Stimulated activated CD8-positive, alpha-beta memory T cell treated with anti-CD3 and anti-CD28 coated beads, Interleukin-15, amount 100 ng/mL, for 4 hours (primary cell): ENCODE results near the gene PDE4C.

ENCODE experiments used
- DNase-seq, 2 donors: peaks; one replicate each; pipeline ENCODE4 v3.0.0-alpha.2; 2020; ENCODE audit warnings: low read depth in 2 of 2

Gene PDE4C

DNA sequence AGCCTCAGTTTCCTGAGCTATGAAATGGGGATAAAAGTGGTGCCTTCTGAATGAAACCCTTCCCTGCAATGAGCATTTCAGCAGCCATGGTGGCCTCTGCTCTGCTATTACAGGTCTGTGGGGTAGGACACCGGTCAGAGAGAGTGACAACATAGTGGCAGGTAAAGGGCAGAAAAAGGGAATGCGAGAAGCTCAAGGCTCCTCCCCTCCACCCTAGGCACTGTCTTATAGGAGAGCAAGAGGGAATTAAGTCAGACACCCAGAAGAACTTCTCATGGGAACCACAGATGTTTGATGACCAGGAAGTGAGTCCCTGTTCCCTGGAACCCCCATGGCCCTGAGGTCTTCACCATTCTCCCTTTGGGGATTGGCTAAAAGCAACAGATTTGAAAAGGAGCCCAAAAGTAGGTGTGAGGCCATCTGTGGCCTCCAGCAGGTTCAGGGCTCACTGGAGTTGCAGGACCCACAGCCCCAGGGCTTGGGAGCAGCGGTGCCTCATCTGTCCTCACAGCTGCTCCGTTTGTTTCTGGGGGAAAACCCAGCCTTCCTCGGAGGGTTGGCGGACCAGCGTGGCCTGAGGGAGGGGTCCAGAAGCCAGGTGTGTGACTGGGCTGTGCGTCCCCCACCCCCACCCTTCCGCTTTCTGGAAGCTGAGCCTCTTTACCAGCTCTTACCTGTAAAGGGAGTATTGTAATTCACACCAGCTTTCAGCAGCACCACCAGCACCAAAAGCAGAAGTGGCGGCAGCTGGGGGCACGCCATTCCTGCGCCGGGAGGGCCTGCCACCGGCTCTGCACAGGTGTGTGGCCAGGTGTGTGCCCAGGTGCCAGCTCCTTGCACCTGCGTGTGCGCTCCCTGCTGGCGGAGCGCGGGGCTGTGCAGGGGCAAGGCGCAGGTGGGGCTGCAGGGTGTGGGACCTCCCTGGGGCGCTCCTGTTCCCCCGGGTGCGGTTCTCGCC is 28.6 kb upstream of the PDE4C start:
- no peak for DNase-seq

DNA sequence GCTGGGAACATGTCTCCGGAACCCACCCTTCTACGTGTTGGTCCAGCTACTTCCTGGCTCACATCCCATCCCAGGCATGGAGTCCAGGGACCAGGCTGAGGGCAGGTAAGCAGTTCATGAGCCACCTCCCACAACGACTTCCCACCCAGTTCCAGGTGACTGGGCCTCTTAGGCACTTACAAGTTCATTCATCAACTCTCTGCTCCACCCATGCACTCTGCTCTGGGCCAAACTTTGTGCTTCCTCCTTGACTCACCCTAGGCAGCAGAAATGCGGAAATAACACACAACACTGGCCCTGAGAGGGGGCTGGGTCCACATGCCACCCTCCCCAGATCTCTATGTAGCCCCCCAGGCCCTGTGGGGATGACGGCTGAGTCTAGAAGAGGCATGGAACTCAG is 27.5 kb upstream of the PDE4C start:
- DNase-seq, result no peak

DNA sequence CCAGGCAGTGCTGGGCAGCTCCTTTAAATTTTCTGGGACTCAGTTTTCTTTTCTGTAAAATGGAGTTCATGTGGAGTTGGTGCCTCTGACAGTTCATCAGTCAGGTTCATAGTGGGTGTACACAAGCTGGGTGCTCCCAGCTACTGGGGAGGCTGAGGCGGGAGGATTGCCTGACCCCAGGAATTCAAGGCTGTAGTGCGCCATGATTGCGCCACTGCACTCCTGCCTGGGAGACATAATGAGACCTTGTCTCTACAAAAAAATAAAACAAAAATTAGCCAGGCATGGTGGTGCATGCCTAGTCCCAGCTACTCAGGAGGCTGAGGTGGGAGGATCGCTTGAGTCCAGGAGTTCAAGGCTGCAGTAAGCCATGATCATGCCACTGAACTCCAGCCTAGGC is 26.9 kb upstream of the PDE4C start:
- DNase-seq, result no peak

DNA sequence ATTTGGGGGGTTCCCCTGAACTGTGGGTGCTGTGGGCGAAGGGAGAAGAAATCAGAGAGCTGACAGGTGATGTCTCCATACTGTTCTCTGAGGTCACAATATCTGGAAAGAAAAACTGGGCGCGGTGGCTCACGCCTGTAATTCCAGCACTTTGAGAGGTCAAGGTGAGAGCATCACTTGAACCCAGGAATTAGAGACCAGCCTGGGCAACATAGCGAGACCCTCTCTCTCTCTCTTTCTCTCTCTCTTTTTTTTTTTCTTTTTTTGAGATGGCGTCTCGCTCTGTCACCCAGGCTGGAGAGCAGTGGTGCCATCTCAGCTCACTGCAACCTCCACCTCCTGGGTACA is 26.1 kb upstream of the PDE4C start:
- no peak for DNase-seq

DNA sequence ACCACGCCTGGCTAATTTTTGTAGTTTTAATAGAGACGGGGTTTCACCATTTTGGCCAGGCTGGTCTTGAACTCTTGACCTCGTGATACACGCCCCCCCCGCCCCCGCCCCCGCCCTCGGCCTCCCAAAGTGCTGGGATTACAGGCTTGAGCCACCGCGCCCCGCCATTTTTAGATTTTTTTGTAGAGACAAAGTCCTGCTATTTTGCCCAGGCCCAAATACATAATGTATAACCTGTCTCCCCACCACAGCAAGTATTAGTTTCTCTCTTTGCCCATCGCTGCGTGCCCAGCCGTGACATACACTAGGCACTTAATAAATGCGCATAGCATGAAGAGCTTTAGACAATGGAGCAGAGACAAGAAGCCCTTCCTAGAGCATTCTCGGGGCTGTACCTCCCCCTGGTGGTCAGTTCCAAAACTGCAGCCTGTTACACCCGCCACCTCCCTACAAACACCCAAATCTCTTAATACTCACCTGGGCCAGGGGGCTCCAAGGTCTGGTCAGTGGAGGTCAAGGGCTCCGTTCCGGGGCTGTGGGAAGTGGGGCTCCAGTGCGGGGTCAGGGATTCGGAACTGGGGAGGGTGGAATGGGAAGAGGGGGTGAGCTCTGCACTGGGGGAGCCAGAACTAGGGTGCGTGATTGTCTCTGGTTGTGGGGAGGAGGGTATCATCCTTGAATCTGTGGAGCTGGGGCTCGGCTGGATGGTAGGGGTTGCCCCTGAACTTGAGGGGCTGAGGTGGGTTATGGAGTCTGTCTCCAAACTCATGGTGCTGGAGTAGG is 25.5 kb upstream of the PDE4C start:
- DNase-seq, result peak; percentile 50 to 58

DNA sequence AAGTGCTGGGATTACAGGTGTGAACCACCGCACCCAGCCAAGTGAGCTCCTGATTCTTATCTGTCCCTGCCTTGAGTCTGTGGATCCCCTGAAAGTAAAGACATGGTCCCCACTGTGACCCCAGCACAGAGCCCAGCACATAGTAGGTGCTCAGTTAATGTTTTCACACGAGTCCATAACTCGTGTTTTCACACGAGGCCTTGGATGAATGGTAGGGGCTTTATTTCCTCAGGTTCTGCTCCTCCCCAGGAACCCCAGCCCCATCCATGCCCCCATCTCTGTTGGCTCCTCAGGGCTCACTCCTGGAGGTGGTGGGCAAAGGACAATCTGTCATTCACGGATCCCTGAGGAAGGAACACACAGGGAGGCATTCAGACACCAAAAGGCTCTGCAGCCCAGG is 23.6 kb upstream of the PDE4C start:
- DNase-seq, result no peak

DNA sequence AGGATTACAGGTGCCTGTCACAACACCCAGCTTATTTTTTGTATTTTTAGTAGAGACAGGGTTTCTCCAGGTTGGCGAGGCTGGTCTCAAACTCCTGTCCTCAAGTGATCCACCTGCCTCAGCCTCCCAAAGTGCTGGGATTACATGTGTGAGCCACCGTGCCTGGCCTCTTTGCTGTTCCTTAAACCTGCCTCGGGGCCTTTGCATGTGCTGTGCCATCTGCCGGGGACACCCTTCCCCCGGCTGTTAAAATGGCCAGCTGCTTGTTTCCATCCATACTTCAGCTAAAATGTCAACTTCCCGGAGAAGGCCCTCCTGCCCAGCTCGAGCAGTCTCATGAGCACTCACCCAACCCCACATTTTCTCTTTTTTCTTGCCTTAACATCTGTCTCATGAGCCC is 19.1 kb upstream of the PDE4C start:
- DNase-seq, result no peak

DNA sequence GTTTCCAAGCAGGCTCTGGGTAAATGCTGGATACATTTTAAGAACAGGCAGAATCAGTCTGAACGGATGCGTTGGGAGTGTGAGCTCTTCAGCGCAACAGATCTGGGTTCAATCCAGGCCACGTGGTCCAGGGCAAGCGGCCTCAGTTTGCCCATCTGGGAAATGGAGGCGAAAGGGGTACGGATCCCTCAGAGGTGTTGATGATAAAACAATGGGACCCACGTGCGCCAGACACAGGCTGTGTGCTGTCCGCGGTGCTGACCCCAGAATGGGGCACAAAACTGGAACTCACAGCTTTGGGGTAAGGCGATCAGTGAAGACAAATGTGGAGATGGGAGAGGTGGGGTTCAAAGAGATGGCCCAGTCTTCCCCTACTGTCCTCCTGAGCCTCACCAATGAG is 13.1 kb upstream of the PDE4C start:
- DNase-seq, result no peak

DNA sequence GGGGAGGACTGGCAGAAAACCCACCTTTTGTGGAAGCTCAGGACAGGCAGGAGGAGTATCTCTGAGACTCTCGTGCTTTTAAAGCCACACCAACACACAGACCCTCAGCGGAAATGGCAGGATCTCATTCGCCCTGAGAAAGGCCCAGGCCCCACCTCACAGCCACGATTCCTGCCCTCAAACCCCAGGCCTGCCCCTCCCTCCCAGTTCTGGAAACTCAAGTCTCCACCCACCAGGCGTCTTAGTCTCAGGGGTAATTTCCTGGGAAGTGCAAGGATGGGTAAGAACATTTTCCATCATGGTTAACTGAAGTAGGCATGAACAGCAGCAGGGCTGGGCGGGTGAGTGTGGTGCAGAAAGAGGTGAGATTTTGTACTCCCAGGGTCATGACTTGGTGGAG is 8.0 kb upstream of the PDE4C start:
- DNase-seq, result no peak

DNA sequence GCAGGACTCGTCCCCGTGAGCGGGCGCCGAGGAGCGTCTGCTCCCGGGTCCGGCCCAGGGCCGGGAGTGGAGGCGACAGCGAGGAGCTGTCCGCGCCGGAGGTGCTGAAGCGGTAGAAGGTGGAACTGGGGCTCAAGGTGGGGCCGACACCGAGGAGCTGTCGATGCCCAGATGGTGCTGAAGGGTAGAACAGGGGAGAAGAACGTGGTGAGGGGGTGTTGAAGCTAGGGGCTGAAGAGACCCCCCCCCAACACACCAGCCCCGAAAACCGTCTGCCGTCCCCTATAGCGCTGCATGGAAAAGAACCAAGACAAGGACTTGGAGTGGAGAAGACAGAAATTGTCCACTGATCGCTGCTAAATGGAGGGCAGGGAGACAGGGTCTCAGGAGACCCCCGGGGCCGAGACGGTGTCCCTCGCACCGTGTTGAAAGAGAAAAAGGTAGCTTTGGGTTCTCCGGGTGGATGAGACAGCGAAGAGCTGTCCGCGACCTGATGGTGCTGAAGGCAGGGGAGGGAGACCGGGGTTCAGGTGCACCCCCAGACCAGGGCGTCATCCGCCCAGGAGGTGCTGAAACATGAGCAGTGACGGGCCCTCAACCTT is 7.1 kb upstream of the PDE4C start:
- DNase-seq, result no peak

DNA sequence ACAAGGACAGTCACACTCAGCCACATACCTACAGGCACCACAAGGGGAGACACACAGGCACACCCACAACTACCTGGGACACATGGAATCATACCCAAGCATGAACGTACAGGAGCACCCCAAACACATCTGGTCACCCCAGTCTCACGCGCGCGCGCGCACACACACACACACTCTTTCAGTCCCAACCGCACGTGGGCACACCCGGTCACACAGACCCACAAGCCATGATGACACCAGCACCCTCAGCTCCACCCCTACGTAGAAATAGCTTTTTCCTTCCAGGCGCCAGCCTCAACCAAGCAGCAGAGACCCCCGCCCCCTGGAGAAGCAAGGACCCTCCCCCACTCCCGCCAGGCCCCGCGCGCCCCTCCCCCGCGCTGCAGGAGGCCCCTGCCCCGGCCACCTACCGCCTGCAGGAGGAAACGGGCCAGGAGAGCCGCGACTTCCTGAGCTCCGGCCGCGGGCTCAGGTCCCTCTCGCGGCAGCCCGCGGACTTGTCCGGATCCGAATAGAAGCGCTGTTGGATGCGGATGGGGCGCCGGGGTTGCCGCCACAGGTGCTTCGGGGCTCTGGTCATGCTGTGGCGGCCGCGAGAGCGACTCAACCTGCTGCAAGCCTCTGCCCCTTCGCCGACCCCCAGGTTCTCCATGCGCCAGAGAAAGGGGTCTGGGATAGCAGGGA is 6.4 kb upstream of the PDE4C start:
- DNase-seq, result no peak

DNA sequence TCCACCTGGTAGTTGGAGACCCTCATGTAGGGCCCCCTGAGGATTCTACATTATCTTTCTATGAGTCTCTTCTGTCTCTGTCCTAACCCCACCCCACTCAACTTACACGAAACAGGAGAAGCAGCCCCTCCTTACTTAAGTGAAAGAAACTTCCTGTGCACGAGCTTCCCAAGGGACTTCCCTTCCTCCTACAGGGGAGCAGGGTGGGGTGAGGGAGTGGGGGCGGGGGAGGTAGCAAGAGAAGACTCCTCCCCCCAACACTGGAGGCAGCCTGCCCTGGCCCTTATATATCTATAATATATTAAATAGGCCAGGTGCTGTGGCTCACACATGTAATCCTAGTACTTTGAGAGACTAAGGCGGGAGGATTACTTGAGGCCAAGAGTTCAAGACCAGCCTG is 5.5 kb upstream of the PDE4C start:
- no peak for DNase-seq

DNA sequence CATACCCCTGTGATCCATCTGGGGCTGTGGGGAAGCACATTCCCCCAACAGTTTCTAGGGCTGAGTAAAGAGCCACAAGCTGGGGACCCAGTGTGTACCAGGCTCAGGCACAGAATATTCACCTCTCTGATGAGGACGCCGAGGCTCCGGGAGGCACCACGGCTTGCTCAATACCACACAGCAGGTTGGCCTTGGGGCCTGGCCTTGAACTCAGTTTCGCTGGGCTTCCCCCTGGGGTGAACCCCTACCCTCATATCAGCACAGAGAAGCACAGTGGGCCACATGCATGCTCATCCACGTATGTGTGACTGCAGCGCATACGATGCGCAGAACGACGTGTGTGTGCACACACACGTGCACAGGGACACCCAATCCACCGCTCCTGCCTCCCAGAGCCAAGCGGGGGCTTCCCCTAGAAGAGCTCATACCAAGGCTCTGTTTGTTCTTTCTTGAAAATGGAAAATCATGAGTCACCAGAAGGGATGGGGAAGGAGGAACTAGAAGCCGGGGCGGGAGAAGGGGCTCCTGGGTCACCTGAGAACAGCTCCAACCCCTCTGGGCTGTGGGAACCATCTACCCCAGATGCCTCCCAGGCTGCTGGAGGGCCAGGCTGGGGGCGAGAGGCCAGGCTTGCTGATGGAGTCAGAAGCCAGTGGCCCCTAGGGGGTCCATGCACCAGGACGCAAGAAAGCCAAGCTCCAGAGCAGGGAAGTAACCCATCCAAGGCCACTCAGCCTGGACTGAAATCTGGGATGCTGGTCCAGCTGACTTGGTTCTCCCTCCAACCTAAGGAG is 4.9 kb upstream of the PDE4C start:
- no peak for DNase-seq

DNA sequence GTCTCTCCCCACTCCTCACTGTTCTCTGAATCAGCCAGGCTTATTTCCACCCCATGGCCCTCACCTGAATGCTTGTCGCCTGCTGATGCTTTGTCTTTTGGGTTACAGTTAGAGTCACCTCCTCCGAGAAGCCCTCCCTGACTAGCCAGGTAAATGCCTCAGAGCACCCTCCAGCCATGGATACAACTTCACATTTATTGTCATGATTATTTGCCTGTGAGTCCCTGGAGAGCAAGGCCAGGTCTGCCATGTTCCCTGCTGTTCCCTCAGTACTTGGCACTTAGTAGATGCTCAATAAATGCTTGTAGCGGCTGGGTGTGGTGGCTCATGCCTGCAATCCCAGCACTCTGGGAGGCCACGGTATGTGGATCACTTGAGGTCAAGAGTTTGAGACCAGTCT is 3.7 kb upstream of the PDE4C start:
- DNase-seq, result no peak

DNA sequence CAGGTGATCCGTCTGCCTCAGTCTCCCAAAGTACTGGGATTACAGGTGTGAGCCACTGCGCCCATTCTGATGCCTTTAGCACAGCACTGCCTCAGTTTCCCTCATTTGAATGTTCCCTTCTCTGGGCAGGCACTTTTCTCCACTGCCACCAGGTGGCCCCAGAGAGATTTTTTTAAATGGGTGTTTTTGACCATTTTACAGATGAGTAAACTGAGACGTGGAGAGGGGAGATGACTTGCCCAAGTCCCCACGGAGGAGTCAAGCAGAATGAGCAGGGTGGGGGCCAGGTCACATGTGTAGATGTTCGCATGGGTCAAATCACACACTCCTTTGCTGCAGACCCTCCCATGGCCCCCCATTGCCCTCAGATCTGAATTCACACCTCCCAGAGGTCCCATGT is 3.2 kb upstream of the PDE4C start:
- no peak for DNase-seq

DNA sequence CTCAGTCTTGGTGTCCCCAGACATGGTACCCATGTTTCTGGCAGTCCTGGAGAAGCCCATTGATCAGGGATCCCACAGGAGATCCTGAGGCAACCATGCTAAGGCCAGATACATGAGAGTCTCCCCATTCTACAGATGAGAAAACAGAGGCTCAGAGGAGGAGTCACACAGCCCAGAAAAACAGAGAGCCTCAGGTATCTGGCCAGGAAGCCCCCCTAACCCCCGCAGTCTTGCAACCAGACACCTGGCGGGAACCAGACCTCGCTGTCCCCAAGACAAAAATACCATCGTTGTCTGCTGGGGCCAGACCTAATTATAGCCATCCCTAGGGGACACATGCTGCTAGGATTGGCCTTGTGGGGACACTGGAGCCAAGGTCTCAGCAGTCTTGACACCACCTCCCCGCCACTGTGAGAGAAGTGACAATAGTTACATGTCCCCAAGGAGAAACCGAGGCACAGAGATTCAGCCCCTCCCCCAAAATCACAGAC is 1.6 kb upstream of the PDE4C start:
- DNase-seq, result no peak

DNA sequence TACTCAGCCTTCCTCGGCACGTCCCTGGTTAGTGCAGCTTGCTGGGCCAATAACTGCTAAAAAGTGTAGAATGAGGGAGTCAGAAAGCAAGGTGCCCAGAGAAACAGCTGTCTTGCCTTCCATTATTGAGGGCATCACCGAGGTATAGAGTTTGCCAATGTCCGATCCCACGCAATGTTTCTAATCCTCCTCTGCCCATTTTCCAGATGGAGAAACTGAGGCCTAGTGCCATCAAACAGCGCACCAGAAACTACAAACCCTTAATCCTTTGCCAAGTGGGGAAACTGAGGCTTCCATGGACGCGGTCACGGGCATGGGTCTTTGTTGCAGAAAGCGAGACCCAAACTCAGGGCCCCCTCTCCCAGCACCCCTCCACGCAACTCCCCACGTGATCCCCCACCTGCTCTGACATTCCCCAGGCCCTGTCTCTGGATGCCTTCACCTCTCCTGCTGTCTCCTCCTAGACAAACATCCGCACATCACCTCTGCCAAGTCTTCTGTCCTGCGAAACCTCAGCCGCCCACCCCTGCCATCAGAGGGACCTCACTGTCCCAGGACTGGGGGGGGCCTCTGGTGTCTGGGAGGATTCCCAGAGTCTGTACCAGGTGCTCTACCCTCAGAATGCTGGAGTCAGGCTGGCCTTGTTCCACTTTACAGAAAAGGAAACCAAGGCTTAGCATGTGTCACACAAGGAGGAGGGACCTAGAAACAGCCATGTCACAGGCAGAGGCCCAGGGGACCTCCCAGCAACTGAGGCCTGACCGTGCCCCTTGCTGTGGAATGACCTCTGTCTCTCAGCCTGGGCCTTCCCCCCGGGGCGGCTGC is 930 bp upstream of the PDE4C start:
- DNase-seq, result no peak

DNA sequence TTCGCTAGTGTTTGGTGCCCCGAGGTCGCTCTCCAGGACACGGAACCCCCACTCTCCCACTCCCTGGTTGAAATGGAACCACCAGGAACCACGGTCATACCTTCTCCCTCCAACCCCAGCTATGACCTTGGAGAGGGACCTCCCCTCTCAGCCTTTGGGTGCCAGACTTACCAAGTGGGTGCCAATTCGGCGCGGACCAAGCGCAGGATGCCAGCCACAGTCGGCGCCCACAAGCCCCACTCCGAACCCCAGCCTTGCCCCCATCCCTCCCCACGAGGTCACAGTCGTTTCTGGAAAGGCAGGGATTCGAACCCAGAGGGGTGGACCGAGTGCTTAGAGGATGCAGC is 910 bp downstream of the PDE4C start:
- no peak for DNase-seq

DNA sequence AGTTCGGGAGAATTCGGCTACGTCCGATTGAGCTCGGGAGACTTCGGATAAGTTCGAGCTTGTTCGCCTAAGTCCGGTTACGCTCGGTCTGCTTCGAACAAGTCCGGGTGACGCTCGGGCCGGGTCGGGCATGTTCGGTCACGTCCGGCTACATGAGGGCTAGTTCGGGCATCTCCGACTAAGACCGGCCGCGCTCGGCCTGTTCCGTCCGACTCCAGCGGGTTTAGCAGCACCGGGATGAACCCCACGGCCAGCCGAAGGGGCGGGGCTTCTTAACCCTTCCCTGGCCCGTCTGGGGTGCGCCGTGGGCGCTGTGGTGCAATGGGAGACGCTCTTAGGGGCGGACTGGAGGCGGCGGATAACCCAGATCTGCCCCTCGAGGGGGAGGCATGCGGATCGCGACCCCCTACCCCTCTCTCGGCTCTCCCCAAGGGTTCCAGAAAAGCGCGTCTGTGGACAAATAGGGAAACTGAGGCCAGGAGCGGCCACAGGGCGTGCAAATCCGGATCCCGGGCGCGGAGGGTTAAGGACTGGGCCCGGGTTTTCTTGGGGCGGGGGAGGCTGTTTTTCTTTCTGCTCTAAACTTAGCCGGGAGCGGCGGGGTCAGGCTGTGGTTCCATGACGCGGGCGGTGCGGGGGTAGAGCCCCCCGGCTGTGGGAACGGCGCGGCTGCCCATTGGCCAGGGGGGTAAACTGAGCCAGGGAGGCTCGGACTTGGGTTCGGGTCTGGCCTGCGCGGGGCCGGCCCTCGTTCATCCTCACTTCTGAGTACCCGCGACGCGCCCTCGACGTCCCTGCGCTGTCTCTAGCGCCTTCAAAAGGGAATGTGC is 1.5 kb downstream of the PDE4C start:
- DNase-seq, result peak; percentile 51 to 53
